H1 (cell line): ENCODE data around the gene APOL4. TPM values are rescaled to one million over a fixed set of nuclear protein-coding genes. Genes with fewer than 3 reads are reported as not detected.
"Not testable (repeated sequence)": the region's sequence is repeated elsewhere in the genome, so short reads cannot be mapped to it uniquely, and the experiment has no call there.

ENCODE experiments used
- CTCF ChIA-PET: fragments of 300-600 bp; sonication (Branson Sonifier 250); formaldehyde crosslinking; loops from one replicate; lab custom pipeline; 2021; ENCODE audit not compliant: partially characterized antibody; lab: Charles Lee
- POLR2A ChIA-PET: fragments of 300-600 bp; sonication (Branson Sonifier 250); formaldehyde crosslinking; loops from one replicate; lab custom pipeline; 2021; ENCODE audit warnings: inconsistent platforms; ENCODE audit not compliant: partially characterized antibody; lab: Charles Lee
- DNase-seq, 2 experiments: peaks; one replicate each; pipeline versions ENCODE4 v3.0.0 to v3.0.0-alpha.2; 2010 to 2022; ENCODE audit warnings: low spot score in 2 of 2, low read depth in 1 of 2, mixed read lengths in 1 of 2
- FAIRE-seq: peaks from 2 replicates; lab custom pipeline; 2011; peaks lifted over from hg19 to GRCh38; lab: Jason Lieb, UNC
- H2AFZ ChIP-seq: 2 replicates; pipeline ENCODE4 v1.8.1; 2012; ENCODE audit warnings: low read length, inconsistent platforms
- H2AK5ac ChIP-seq: 2 replicates; pipeline ENCODE4 v1.6.1; 2013; ENCODE audit warnings: low read depth, low read length
- H2BK120ac ChIP-seq: replicated peaks from 2 replicates; pipeline ENCODE3; 2013; ENCODE audit warnings: low read depth, low read length, inconsistent platforms
- H2BK12ac ChIP-seq: 2 replicates; pipeline ENCODE4 v1.6.1; 2013; ENCODE audit warnings: low read depth, low read length
- H2BK15ac ChIP-seq: 2 replicates; pipeline ENCODE4 v1.6.1; 2013; ENCODE audit warnings: low read length
- H2BK20ac ChIP-seq: 2 replicates; pipeline ENCODE4 v1.6.1; 2013; ENCODE audit warnings: low read length
- H2BK5ac ChIP-seq: 2 replicates; pipeline ENCODE4 v1.6.1; 2013; ENCODE audit warnings: low read depth, low read length
- H3K14ac ChIP-seq: 2 replicates; pipeline ENCODE4 v1.6.1; 2013; ENCODE audit warnings: inconsistent platforms; ENCODE audit not compliant: insufficient read length
- H3K18ac ChIP-seq: 2 replicates; pipeline ENCODE4 v1.6.1; 2013; ENCODE audit warnings: low read length; ENCODE audit errors: extremely low read depth
- H3K23ac ChIP-seq: 2 replicates; pipeline ENCODE4 v1.6.1; 2013; ENCODE audit warnings: inconsistent platforms; ENCODE audit not compliant: insufficient read length
- H3K23me2 ChIP-seq: 2 replicates; pipeline ENCODE4 v1.6.1; 2013; ENCODE audit warnings: low read depth, low read length
- H3K27ac ChIP-seq: 2 replicates; pipeline ENCODE4 v1.6.1; 2011; ENCODE audit warnings: low read depth, low read length, inconsistent platforms
- H3K27me3 ChIP-seq, 4 experiments: replicated peaks in 1 of 4; 1 replicate in 1 of 4; 2 replicates in 3 of 4; pipeline versions ENCODE4 v1.6.1 to v1.8.1; 2011 to 2013; ENCODE audit warnings: low read length in 3 of 4, mild to moderate bottlenecking in 3 of 4, inconsistent platforms in 2 of 4, mixed read lengths in 2 of 4, moderate library complexity in 1 of 4; ENCODE audit not compliant: control insufficient read depth in 3 of 4, insufficient read depth in 3 of 4; ENCODE audit errors: extremely low read depth in 1 of 4
- H3K36me3 ChIP-seq, 4 experiments: 2 replicates each; pipeline versions ENCODE4 v1.6.1 to v1.8.1; 2011 to 2013; ENCODE audit warnings: mild to moderate bottlenecking in 4 of 4, low read length in 3 of 4, moderate library complexity in 2 of 4, control low read depth in 1 of 4, inconsistent platforms in 1 of 4; ENCODE audit not compliant: insufficient read depth in 4 of 4, control insufficient read depth in 2 of 4
- H3K4ac ChIP-seq: replicated peaks from 2 replicates; pipeline ENCODE3; 2013; ENCODE audit warnings: low read length, low read depth, mixed read lengths, inconsistent platforms; ENCODE audit not compliant: insufficient read length
- H3K4me1 ChIP-seq, 4 experiments: replicated peaks in 1 of 4; 1 replicate in 1 of 4; 2 replicates in 3 of 4; pipeline versions ENCODE4 v1.6.1 to v1.8.1; 2011 to 2013; ENCODE audit warnings: low read length in 3 of 4, inconsistent platforms in 2 of 4, mixed read lengths in 1 of 4; ENCODE audit not compliant: insufficient read depth in 4 of 4, control insufficient read depth in 3 of 4
- H3K4me2 ChIP-seq, 2 experiments: 2 replicates each; pipeline versions ENCODE4 v1.6.1 to v1.8.1; 2011 to 2013; ENCODE audit warnings: low read depth in 2 of 2, low read length in 2 of 2, control low read depth in 1 of 2, inconsistent platforms in 1 of 2, mild to moderate bottlenecking in 1 of 2; ENCODE audit not compliant: insufficient read depth in 1 of 2
- H3K4me3 ChIP-seq, 4 experiments: fragments of 200-600, 300-600 bp in 1 of 4; sonication (generic), shearing (Covaris generic), sonication (Bioruptor Twin) in 1 of 4; 2 replicates each; pipeline versions ENCODE4 v1.5.1 to v1.8.1; 2011 to 2016; ENCODE audit warnings: low read length in 4 of 4, low read depth in 3 of 4, control low read depth in 2 of 4, inconsistent platforms in 2 of 4, mild to moderate bottlenecking in 2 of 4, mixed read lengths in 1 of 4, moderate library complexity in 1 of 4; ENCODE audit not compliant: insufficient read depth in 2 of 4; ENCODE audit errors: extremely low read depth in 1 of 4
- H3K56ac ChIP-seq: replicated peaks from 2 replicates; pipeline ENCODE3; 2013; ENCODE audit warnings: low read depth, mild to moderate bottlenecking, mixed read lengths, low read length, inconsistent platforms; ENCODE audit not compliant: insufficient read length
- H3K79me1 ChIP-seq: 2 replicates; pipeline ENCODE4 v1.6.1; 2013; ENCODE audit warnings: low read depth, low read length, control low read depth
- H3K79me2 ChIP-seq, 2 experiments: 2 replicates each; pipeline versions ENCODE4 v1.6.1 to v1.8.1; 2012 to 2013; ENCODE audit warnings: low read length in 2 of 2, mild to moderate bottlenecking in 2 of 2, inconsistent platforms in 1 of 2; ENCODE audit not compliant: insufficient read depth in 2 of 2, control insufficient read depth in 1 of 2
- H3K9ac ChIP-seq, 4 experiments: replicated peaks in 1 of 4; 1 replicate in 1 of 4; 2 replicates in 3 of 4; pipeline versions ENCODE4 v1.6.1 to v1.8.1; 2011 to 2013; ENCODE audit warnings: low read depth in 3 of 4, low read length in 3 of 4, control low read depth in 2 of 4, mild to moderate bottlenecking in 2 of 4, moderate library complexity in 2 of 4, inconsistent platforms in 1 of 4; ENCODE audit errors: extremely low read depth in 1 of 4
- H3K9me3 ChIP-seq, 2 experiments: 2 replicates each; pipeline versions ENCODE4 v1.6.1 to v1.8.1; 2012 to 2013; ENCODE audit warnings: mild to moderate bottlenecking in 2 of 2, moderate library complexity in 2 of 2, control low read depth in 1 of 2, inconsistent platforms in 1 of 2, low read depth in 1 of 2, low read length in 1 of 2, mixed read lengths in 1 of 2; ENCODE audit not compliant: insufficient read depth in 2 of 2
- H4K20me1 ChIP-seq, 2 experiments: replicated peaks in 1 of 2; 2 replicates each; pipeline versions ENCODE3 to v1.8.1; 2011 to 2013; ENCODE audit warnings: inconsistent platforms in 2 of 2, low read length in 2 of 2, mild to moderate bottlenecking in 1 of 2; ENCODE audit not compliant: insufficient read depth in 2 of 2, control insufficient read depth in 1 of 2
- H4K5ac ChIP-seq: 2 replicates; pipeline ENCODE4 v1.6.1; 2013; ENCODE audit warnings: low read length, low read depth, mixed read lengths, inconsistent platforms; ENCODE audit not compliant: insufficient read length
- H4K8ac ChIP-seq: 2 replicates; pipeline ENCODE4 v1.8.0; 2013; ENCODE audit warnings: mild to moderate bottlenecking, moderate library complexity, low read length, inconsistent platforms; ENCODE audit not compliant: insufficient read depth; ENCODE audit errors: extremely low read depth
- H4K91ac ChIP-seq: replicated peaks from 2 replicates; pipeline ENCODE3; 2013; ENCODE audit warnings: low read length, mixed read lengths, inconsistent platforms; ENCODE audit not compliant: insufficient read length
- SP1 ChIP-seq: IDR thresholded peaks from 2 replicates; pipeline ENCODE4 v1.6.1; 2011; ENCODE audit warnings: low read depth, low read length
- WGBS, 2 experiments: shearing (Covaris generic) in 1 of 2; methylation state at CpG; one replicate each; pipeline versions ENCODE4 v1.1.6 to v1.1.7; 2013 to 2015; ENCODE audit warnings: low lambda C conversion rate in 2 of 2, mixed read lengths in 2 of 2, inconsistent platforms in 1 of 2, low coverage in 1 of 2, missing lambda C conversion rate in 1 of 2; ENCODE audit not compliant: insufficient replicate concordance in 2 of 2, insufficient coverage in 1 of 2, insufficient read length in 1 of 2; ENCODE audit errors: extremely low coverage in 1 of 2, missing lambda C conversion rate in 1 of 2; 5-methylcytosine and 5-hydroxymethylcytosine counted together
- polyA plus RNA-seq, 7 experiments: library from polyadenylated mRNA; depleted of rRNA in 3 of 7; stranded (reverse) in 5 of 7; unstranded in 2 of 7; fragments of >200 nt in 5 of 7; fragments of 200-250 nt in 2 of 7; gene quantifications; 1 replicate in 5 of 7; 2 replicates in 1 of 7; 4 replicates in 1 of 7; pipeline versions ENCODE4 v1.2.1 to v1.2.3, GENCODE V29; 2011 to 2013; ENCODE audit warnings: missing spikeins in 2 of 7, mixed read lengths in 2 of 7
- total RNA-seq: library from RNA; stranded (reverse); fragmentation: NEBNext Ultra II Directional; extraction: Animal tissue kit (Norgen Biotek cat#: 25700); gene quantifications from 2 replicates; pipeline ENCODE4 v1.2.1, GENCODE V29; 2021
- TF ChIP-seq, protein P1 (sequence below), 3 experiments: IDR thresholded peaks; 1 replicate in 2 of 3; 2 replicates in 1 of 3; pipeline versions ENCODE4 v1.5.1 to v1.6.1; 2011; ENCODE audit warnings: low read length in 3 of 3, mild to moderate bottlenecking in 3 of 3, inconsistent platforms in 2 of 3, low read depth in 1 of 3, moderate library complexity in 1 of 3; ENCODE audit not compliant: insufficient read depth in 1 of 3; ENCODE audit errors: control extremely low read depth in 1 of 3

APOL4 gene
- total and polyA plus RNA-seq, 2 of the 8 experiments (the other 6 are each of a cell fraction or from before 2014, with no cell fraction given) = 0.02 TPM; not detected in 1

- TF ChIP-seq, protein P1, sequence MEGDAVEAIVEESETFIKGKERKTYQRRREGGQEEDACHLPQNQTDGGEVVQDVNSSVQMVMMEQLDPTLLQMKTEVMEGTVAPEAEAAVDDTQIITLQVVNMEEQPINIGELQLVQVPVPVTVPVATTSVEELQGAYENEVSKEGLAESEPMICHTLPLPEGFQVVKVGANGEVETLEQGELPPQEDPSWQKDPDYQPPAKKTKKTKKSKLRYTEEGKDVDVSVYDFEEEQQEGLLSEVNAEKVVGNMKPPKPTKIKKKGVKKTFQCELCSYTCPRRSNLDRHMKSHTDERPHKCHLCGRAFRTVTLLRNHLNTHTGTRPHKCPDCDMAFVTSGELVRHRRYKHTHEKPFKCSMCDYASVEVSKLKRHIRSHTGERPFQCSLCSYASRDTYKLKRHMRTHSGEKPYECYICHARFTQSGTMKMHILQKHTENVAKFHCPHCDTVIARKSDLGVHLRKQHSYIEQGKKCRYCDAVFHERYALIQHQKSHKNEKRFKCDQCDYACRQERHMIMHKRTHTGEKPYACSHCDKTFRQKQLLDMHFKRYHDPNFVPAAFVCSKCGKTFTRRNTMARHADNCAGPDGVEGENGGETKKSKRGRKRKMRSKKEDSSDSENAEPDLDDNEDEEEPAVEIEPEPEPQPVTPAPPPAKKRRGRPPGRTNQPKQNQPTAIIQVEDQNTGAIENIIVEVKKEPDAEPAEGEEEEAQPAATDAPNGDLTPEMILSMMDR (IDR thresholded peaks at IDR 0.05; ENCODE audit: control extremely low read depth in 1 of 3, insufficient read depth in 1 of 3, low read depth in 1 of 3, low read length in 3 of 3) = no peak
- no peak for TF ChIP-seq SP1
- TF ChIP-seq, all 59 proteins: peak for 0
Measured at GRCh38 chr22:36191106-36191836, 10.3 kb downstream of the APOL4 start (continued).

GRCh38 chr22:36187862-36188261, 13.7 kb downstream of the APOL4 start:
- H3K4me1 ChIP-seq, H2BK5ac ChIP-seq, H2AFZ ChIP-seq, H4K5ac ChIP-seq, H3K9me3 ChIP-seq, H3K4ac ChIP-seq, H2BK120ac ChIP-seq, H3K9ac ChIP-seq, H4K91ac ChIP-seq, H3K79me1 ChIP-seq, H3K14ac ChIP-seq, H3K36me3 ChIP-seq, H2BK12ac ChIP-seq, H3K56ac ChIP-seq, H3K4me3 ChIP-seq, H3K27me3 ChIP-seq, H3K4me2 ChIP-seq, H4K20me1 ChIP-seq, H2BK15ac ChIP-seq, H3K79me2 ChIP-seq, H3K23ac ChIP-seq, H2AK5ac ChIP-seq, POLR2A ChIA-PET, H3K27ac ChIP-seq, H4K8ac ChIP-seq, H2BK20ac ChIP-seq, H3K18ac ChIP-seq, DNase-seq, H3K23me2 ChIP-seq: not testable (repeated sequence)
- CTCF ChIA-PET = interaction anchor here (1.9 kb wide), 1 partner anchor 9 kb away, joined by 5 read pairs; no protein-coding TSS in a partner anchor
- FAIRE-seq = peak; percentile 36
- WGBS, 2 experiments = 90% methylated on average over 3 of the region's 6 CpGs; no CpG with 5 or more reads in 1 of the 2 experiments
